Astrocyte of the hippocampus (primary cell): Measurements from ENCODE around the gene AIF1.

Experiments
- DNase-seq: peaks from one replicate; pipeline ENCODE4 v3.0.0; 2011; ENCODE audit warnings: low read depth, low spot score

Gene AIF1

DNA sequence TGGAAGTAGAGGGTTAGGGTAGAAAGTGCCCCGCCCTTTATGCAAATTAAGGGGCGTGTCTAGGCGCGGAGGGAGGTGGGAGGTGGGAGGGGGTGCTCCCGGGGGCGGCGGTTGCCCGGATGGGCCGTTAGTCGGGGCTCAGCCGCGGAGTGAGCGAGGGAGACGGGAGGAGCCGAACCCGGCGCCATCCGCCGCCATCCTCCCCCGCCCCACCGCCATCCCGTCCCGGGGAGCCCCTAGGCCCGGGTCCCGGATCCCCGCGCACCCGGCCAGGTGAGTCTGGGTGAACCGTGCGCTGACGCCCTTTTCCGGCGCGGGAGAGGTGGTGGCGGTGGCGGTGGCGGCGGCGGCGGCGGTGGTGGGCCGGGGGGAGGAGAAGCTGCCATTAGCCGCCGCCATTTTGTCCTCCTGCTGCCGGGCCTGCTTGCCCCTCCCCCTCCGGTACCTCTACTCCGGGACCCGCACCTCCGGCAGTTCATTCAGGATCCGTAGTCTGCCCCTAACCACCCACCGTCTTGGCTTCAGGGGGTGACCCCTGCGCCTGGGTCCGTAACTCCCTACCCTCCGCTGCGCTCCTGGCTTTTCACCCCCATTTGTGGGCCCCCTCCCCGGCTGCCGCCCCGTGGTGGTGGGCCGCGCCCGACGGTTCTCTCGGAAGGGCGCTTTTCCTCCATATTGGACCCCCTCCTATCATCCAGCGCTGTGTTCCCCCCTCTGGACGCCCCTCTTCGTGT lies 5.7 kb downstream of the AIF1 start, which contains the start of gene PRRC2A:
Gene PRRC2A, plus strand, starts transcription at position 130 of the 734 bp plus-strand sequence. CDS start 2,075 bp downstream, outside the sequence.
- no peak for DNase-seq

DNA sequence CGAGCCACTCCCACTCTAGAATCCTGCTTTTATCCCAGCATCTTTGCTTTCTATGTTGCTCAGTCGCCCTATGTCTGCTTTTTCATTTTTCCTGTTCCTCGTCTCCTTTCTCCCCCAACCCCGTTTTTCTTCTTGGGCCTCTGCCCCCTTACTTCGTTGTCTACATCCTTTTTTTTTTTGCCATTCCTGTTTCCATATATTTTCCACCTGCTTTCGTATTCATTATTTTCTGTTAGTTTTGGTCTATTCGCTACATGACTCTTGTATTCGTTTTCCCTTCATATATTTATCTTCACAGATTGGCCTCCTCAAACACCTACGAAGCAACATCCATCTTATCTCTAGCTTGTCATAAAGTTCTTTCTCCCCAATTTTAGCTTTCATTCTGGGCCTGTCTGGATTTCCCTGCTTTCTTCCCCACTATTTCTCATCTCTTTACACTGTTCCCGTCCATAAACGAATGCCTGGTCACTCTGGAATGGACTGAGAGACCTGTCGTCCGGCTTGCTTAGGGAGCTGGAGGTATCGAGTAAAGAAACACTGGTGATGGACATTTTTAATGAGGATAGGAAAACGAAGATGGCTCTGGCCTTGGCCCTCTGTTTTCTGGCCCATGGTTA lies 6.4 kb downstream of the AIF1 start:
- peak; percentile 21 for DNase-seq

DNA sequence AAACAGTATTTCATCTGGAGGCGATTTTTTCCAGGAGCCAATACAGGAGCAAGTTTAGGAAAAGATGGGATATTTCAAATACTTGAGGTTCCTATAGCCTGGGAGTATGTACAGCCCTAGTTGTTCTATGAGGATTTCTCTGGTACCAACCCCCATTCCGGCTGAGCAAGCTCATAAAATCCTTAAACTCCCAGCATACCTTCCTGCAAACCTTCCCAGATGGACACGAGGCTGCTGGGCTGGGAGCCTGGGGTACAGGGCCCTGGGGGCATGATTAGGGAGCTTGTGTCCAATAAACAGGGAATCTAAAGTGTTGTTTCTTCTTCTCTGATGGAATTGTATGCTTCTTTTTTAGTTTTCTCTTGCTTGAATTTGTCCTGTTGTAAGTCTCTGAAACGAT lies 7.0 kb downstream of the AIF1 start:
- peak; percentile 44 for DNase-seq

DNA sequence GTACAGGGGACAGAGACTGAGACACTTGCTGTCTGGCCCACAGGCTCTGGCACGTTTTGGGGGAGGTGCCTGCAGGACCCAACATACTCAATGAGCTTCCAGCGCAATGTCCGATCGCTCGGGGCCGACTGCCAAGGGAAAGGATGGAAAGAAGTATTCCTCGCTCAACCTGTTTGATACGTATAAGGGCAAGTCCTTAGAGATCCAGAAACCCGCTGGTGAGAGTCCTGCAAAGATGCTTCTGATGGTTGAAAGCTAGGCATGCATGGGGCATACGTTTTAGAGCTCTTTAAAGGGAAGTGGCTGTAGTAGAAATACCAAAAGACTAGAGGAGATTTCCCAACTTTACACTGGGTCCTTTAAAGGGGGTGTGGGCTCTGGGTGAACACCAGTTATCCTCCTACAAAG lies 7.7 kb downstream of the AIF1 start:
- peak; percentile 11 for DNase-seq

DNA sequence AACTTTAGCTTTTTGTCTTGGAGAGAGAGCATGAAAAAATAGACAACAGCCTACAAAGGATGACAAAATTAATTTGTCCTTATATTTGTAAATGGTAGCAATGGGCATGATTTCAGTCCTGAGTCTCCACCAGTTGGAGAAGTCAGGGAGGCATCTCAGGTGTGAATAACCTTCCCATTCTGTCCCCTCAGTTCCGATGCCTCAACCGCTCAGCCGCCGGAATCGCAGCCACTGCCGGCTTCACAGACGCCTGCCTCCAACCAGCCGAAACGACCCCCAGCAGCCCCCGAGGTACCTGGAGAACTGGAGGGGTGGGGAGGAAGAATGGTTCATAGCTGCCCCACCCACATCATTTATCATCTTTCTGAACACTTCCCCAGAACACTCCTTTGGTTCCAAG lies 9.0 kb downstream of the AIF1 start:
- DNase-seq: no peak

DNA sequence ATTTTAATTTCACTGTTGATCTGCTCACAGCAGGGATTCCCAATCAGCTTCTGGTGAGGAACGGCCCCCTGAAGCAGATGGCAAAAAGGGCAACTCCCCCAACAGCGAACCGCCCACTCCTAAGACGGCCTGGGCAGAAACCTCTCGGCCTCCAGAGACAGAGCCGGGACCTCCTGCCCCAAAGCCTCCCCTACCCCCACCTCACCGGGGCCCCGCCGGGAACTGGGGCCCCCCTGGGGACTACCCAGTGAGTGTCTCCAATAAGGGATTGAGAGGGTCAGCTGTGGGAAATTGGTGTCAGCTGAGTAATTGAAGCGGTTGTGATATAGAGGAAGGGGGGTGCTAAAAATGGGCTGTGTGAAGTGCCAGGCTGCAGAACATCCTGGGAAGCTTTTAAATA lies 11.9 kb downstream of the AIF1 start:
- DNase-seq: no peak

DNA sequence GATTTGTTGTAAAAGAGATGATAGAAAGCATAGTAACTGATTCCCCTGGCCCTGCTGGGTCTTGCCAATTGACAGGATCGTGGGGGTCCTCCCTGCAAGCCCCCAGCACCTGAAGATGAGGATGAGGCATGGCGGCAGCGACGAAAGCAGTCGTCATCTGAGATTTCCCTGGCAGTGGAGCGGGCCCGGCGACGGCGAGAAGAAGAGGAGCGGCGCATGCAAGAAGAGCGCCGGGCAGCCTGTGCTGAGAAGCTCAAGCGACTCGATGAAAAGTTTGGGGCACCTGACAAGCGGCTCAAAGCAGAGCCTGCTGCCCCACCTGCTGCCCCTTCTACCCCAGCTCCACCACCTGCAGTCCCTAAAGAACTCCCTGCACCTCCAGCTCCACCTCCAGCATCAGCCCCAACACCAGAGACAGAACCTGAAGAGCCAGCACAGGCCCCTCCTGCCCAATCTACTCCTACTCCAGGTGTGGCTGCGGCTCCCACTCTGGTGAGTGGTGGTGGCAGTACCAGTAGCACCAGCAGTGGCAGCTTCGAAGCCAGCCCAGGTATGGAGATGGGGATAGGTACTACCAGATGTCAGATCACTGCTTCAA lies 12.8 kb downstream of the AIF1 start:
- DNase-seq: no peak

DNA sequence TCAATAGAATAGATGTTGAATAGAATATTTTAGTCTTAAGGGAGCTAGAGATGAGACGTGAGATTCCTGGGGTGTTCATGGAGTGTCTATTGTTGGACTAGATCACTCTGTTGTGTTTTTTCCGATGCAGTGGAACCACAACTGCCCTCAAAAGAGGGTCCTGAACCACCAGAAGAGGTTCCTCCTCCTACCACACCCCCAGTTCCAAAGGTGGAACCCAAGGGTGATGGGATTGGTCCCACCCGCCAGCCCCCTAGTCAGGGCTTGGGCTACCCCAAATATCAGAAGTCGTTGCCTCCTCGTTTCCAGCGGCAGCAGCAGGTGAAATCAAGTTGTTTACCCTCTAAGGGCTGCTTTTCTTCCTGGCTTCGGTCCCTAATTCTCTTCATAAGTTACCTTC lies 14.0 kb downstream of the AIF1 start:
- no peak for DNase-seq

DNA sequence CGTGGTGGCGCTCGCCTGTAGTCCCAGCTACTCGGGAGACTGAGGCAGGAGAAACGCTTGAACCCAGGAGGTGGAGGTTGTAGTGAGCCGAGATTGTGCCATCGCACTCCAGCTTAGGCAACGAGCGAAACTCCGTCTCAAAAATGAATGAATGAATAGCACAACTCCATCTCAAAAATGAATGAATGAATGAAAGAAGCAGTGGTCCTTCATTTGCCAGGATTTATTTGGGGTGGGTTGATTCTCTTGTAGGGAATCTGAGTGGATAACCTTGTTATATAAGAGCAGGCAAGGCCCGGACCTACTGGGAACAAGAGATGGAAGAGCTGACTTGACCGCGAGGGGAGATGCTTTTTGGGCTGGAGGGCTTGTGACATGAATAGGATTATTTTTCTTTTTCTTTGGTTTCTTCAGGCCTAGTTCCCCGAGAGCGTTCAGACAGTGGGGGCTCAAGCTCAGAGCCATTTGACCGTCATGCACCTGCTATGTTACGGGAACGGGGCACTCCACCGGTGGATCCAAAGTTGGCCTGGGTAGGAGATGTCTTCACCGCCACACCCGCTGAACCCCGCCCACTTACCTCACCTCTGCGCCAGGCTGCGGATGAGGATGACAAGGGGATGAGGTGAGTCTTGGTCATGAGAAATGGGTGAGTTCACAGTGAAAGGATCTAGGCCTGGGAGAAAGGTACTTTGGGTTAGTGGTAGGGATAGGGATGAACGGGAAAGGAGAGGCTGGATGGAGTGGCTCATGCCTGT lies 15.3 kb downstream of the AIF1 start:
- no peak for DNase-seq

DNA sequence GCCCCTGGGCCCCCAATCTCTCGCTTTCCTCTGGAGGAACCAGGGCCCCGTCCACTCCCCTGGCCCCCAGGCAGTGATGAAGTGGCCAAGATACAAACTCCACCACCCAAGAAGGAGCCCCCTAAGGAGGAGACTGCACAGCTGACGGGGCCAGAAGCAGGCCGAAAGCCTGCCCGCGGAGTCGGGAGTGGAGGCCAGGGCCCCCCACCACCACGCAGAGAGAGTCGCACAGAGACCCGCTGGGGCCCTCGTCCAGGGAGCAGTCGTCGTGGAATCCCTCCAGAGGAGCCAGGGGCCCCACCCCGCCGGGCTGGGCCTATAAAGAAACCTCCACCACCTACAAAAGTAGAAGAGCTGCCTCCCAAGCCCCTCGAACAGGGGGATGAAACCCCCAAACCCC lies 16.2 kb downstream of the AIF1 start:
- no peak for DNase-seq

DNA sequence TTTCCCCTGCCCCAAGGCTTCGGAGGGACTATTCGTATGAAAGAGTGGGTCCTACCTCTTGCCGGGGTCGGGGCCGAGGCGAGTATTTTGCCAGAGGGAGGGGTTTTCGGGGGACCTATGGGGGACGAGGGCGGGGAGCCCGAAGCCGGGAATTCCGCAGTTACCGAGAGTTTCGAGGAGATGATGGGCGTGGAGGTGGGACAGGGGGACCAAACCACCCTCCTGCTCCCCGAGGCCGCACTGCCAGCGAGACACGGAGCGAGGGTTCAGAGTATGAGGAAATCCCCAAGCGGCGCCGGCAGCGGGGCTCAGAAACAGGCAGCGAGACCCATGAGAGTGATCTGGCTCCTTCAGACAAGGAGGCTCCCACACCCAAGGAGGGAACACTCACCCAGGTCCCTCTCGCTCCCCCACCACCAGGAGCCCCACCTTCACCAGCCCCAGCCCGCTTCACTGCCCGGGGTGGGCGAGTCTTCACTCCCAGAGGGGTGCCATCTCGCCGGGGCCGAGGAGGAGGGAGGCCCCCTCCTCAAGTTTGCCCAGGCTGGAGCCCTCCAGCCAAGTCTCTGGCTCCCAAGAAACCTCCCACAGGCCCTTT lies 16.7 kb downstream of the AIF1 start:
- no peak for DNase-seq

DNA sequence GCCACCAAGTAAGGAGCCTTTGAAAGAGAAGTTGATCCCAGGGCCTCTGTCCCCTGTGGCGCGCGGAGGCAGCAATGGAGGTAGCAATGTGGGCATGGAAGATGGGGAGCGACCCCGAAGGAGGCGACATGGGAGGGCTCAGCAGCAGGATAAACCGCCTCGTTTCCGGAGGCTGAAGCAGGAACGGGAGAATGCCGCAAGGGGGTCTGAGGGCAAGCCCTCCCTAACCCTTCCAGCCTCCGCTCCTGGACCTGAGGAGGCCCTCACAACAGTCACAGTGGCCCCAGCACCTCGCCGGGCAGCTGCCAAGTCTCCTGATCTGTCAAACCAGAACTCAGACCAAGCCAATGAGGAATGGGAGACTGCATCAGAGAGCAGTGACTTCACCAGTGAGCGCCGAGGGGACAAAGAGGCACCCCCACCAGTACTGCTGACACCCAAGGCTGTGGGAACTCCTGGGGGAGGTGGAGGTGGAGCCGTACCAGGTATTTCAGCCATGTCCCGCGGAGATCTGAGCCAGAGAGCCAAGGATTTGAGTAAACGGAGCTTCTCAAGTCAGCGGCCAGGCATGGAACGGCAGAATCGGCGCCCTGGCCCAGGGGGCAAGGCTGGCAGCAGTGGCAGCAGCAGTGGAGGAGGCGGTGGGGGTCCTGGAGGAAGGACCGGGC lies 17.4 kb downstream of the AIF1 start:
- DNase-seq: no peak

DNA sequence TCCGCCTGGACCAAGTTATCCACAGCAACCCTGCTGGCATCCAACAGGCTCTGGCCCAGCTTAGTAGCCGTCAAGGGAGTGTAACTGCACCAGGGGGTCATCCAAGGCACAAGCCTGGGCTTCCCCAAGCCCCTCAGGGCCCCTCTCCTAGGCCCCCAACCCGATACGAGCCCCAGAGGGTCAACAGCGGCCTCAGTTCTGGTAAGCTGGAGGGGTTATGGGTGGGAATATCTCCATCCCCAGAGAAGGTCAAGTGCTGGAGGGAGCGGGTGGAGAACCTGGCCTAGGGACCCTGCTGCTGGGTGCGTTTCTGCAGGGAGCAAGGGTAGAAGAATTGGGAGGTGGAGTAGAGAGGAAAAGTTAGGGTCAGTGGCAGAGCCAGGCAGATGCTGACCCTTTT lies 18.4 kb downstream of the AIF1 start:
- DNase-seq: no peak

DNA sequence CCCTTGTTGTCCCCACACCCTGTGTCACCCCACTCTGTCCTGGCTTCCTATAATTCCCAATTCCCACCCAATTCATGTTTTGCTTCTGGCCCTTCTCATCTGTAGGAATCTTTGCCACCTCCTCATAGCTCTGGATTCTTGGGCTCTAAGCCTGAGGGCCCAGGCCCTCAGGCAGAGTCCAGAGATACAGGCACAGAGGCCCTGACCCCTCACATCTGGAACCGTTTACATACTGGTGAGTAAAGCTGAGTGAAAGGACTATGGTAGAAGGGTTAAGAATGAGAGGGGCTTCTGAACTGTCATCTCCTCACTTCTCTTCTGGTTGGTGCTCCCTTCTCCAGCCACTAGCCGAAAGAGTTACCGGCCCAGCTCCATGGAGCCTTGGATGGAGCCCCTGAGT lies 19.1 kb downstream of the AIF1 start:
- no peak for DNase-seq

DNA sequence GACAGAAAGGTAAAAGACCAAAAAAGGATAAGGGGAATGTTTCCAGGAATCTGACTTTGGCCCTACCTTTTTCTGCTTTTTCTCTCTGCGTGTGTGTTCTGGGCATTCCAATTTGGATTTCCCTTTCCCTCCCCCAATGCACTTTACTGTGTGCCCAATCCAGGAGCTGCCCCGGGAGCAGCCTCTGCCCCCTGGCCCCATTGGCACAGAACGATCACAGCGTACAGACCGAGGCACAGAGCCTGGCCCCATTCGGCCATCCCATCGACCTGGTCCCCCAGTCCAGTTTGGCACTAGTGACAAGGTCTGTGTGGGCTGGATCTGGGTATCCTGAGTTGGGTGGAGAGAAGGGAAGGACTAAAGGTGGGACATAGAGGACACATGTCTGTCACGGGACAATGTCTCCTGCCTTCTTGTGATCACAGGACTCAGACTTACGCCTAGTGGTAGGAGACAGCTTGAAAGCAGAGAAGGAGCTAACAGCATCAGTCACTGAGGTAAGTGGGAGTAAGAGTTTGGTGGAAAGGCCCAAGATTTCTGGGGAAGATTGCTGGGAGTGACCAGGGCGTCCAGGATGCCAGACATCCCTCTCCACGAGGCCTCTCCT lies 20.0 kb downstream of the AIF1 start:
- no peak for DNase-seq

DNA sequence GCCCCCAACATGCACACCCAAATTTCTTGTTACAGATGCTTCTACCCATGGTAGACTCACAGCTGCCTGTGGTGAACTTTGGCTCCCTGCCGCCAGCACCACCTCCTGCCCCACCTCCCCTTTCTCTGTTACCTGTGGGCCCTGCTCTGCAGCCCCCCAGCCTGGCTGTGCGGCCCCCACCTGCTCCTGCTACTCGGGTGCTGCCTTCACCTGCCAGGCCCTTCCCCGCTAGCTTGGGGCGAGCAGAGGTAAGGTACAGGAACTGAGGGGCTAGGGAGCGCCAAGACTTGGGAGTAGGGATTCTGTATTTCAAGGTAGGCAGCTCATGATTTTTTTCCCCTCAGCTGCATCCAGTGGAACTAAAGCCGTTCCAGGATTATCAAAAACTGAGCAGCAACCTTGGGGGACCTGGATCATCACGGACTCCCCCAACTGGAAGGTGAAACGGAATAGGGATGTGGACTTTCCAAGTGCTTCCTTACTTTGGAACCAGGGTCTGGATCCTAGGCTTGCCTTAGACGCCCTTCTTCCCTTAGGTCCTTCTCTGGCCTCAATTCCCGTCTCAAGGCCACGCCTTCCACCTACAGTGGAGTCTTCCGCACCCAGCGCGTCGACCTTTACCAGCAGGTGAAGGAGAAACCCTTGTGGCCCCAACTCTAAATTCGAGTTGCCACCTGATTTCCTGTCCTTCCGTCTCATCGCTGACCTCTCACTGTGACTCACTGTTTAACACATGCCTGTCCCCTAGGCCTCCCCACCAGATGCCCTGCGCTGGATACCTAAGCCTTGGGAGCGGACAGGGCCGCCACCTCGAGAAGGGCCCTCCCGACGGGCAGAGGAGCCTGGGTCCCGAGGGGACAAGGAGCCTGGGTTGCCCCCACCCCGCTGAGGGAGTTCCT lies 21.9 kb downstream of the AIF1 start:
- no peak for DNase-seq

DNA sequence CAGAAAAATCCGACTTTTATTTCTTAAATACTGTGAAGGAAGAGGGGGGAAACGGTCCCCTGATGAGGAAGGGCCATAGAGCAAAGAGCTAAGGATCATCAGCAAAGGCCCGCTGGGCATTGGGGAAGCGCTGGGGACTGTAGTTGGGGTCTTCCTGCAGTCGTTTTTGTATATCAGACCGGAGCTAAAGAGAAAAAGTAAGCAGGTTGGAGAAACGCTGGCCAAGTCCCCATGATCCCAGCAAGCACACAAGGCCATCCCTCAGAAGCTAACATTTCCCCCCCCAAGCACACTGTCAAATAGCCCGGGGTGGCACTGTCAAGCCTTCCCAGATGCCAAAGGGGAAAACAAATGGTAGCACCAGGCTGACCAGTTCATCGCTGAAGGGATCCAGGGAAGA lies 24.0 kb downstream of the AIF1 start:
- DNase-seq: no peak

DNA sequence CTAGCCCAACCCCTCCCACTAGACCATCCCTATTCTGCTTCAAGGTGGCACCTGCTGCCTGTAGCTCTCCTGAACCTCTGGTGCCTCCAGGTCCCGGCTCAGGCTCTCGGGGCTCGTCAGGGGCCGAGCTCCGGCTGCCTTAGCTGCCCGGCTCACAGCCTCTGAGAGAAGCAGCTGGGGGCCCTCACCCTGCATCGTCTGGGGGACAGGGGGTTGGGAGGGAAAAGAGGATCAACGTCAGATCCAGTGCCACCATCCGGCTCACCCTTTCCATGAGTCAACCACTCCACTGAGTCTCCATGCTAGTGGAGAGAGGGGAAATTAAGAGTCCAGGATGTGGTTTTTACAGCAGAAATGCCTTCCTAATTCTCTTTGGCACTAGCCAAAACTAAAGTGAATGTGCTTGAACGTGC lies 24.4 kb downstream of the AIF1 start:
- peak; percentile 59 for DNase-seq

DNA sequence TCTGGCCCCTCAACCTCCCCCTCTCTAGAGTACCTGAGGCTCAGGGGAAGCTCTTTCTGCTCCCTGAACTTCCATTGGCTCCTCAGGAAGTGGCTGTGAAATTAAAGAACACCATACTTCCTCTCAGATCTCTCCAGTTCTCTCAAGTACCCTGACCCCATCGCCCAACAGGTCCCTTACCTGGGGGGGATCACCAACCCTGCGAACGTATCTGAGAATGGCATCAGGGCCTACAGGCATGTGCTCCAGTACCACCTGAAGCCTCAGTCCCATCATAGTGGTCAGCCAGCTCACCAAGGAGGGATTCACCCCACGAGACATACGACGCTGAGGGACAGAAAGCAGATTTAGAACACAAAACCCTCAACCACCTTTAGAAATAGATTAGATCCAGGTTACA lies 25.6 kb downstream of the AIF1 start:
- no peak for DNase-seq

DNA sequence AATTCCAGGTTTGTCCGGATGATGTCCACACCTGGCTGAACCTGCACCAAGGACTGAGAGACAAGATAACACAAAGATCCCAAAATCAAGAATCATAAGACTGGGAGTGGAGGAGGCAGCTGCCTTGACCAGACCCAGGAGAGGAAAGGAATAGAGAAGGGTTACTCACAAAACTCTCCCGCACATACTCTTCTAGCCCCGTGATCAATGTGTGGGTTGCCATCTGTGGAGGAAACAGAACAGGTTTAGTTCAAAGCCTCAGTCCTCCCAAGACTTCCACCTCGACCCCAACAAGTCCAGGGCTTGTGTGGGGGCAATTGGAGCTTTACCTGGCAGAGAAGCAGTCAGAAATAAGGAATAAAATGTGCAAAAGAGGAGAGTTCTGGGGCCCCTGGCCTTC lies 26.3 kb downstream of the AIF1 start:
- no peak for DNase-seq
